NCI-H2081 treated with DMSO at 0.1 percent for 48 hours (cell line): ENCODE data around the gene CENPX.

Experiments used
- DNase-seq: peaks from one replicate; lab custom pipeline; 2025; lab: John Stamatoyannopoulos, UW

The CENPX gene

DNA sequence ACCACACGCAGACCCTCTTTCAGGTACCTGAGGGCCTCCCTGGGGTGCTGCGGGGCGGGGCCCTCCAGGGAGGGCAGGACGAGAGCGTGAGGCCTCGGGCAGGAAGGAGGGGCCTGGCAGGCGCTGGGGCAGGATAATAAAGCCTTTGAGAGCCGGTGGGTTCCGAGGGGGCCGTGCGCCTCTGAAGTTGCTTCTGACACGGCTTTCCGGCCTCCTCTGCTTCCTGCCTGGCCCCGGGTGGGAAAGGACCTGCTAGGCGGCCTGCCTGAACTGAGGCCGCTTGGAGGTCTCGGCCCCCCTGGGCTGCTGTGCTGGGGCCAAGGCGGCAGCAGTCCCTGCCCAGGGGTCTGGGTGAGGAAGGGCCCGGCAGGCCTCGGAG, 10.4 kb downstream of the CENPX start:
- DNase-seq, result no peak

DNA sequence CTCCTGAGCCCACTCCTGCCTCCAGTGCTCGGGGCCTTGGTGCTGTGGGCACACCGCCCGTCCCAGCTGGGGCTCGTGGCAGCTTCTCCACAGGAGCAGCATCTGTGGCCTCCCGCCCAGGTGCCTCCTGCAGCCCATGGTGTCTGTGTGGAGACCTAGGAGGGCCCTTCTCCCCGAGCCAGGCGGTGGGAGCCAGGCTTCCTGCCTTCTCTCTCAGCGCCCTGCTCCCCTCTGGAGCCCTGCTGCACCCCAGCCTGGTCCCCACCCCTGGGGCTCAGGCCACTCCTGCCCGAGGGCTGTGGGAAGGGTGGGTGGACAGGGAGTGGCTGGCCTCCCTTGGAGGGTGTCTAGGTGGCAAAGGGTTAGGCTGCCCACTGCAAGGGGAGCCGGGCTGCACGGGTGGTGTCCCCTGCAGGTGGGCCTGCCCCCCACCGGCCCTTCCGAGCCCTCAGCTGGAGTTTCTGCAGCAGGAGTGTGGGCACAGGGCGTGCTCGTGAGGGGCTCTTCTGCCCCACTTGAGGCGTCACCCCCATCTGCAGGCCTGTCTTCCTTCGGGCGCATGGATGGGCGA, 11.0 kb downstream of the CENPX start:
- DNase-seq, result no peak

DNA sequence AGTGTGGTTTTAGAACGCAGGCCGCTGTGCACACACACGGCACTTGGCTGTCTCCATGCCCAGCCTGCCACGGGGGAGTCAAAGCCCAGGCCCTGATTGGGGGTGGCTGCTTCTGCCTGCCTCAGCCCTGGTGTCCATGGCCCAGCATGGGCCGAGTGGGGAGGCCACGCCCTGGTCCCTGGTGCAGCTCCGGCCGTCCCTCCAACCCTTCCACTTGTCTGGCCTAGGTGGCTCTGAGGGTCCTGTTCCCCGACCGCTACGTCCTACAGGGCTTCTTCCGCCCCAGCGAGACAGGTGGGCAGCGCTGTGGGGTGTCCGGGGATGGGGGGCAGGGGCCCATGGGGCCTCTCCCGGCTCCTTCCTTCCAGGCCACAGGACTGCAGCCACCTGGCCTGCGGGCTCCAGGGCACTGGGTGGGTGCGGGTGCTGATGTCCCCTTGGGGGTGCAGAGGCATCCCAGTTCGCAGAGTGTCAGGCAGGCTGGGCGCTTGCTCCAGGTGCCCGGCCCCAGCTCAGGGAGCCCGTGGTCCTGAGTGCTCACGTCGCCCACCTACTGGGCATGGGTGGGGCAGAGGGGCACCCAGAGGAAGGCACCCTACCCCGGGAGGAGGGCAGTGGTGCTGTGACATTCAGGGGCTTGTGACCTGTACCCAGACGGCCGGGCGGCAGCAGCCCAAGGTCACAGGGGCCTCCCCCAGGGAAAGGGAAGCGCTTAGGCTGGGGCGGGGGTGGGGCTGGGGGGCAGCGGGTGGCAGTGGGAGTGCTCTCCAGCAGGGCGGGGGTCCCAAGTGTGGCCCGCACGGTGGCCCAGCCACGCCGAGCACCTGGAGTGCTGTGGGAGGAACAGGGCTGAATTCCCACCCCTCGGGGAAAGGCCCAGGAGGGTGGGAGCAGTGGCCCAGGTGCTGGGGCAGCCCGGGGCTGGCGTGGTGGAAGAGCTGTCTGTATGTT, 11.8 kb downstream of the CENPX start:
- DNase-seq, result no peak

DNA sequence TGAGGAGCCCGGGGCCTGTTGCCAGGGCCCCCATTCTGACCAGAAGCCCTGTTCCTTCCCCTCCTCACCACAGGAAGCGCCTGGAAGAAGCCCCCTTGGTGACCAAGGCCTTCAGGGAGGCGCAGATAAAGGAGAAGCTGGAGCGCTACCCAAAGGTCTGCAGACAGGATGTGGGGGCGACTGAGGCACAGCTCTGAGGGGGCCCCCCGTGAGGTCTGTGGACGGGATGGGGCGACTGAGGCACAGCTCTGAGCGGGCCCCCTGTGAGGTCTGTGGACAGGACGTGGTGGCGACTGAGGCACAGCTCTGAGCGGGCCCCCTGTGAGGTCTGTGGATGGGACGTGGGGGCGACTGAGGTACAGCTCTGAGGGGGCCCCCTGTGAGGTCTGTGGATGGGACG, 13.3 kb downstream of the CENPX start:
- DNase-seq, result no peak

DNA sequence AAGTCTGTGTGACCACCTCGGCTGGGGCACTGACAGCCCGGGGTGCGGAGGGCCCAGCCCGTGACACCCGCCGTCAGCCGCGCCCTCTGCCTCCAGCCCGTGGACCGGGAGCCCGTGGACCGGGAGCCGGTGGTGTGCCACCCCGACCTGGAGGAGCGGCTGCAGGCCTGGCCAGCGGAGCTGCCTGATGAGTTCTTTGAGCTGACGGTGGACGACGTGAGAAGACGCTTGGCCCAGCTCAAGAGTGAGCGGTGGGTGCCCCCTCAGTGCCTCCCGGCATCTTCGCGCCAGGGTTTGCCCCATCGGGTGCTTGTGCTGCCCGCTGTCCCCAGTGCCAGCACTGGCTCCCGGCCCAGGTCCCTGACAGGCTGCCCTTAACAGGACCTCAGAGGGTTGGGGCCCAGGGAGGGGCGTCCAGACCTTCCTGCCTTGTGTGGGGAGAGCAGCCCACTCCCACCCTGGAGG, 13.7 kb downstream of the CENPX start:
- no peak for DNase-seq

DNA sequence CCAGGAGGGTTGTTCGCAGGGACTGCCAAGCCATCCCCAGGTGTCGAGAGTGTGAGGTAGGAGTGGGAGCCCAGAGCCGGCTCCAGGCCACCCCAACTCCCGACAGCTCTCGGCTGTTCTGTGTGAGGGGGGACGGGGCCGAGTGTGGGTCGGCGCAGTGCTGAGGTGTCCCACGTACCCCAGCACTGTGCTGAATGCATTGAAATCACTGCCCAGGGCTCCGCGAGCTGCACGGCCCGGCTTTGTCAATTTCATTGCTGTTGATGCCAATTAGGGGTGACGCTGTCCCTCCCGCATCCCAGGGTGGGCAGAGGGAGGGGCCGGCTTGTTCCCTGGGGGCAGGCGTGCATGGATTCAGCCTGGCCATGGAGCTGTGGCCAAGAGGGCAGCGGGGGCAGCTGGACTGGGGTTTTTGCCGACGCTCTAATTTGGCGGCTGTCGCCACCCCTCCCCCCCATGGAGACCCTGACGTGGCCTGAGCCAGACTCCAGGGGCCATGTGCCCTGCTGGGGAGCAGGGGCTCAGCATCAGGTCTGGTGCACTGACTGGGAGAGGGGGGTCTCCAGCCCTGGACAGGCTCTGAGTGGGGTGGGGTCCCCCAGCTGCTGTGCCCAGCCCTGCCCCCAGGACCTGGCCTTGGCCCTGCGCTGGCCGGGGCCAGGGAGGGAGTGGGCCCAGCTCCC, 14.3 kb downstream of the CENPX start:
- no peak for DNase-seq

DNA sequence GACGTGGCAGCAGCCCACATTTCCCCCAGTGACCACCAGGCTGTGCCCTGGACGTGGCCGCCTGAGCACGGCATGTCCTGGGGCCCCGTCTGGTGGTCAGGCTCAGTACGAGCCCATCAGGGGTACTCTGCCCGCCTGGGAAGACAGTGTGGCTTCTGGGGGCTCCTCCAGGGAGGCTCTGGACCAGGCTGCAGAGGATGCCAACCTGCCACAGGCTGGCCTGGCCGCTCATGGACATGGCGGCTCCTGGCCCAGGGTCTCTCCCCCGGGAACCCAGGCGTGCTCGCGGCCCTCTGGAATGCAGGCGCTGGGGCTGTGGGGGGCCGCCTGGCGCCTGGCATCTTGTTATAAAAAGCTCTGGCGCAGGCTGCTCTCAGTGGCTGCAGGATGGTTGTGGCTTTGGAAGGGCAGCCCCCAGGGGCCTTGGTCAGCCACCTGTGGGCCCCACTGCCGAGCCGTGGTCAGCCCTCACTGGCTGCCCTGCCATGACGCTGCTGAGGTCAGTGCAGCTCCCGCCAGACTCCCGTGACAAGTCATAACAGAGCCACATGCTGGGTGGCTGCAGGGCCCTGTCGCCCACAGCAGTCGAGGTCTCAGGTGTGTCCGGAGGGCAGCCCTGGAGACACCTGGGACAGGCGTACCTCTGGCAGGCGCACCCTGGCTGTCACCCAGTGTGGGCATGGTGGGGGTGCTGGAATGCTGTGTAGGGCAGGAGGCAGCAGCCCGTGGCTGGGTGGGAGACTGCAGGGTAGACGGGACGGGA, 15.0 kb downstream of the CENPX start:
- DNase-seq, result no peak

DNA sequence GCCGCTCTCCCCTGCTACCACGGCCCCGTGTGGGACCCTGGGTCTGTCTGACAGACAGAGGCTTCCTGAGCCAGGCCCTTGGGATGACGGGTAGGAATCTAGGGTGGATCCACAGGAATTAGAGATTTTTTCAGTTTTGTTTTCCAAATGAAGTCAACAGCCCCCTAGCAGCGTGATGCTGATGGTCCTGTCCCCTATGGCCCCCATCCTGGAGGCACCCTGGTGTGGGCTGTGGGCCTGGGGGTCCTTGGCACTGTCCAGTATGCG, 15.5 kb downstream of the CENPX start:
- no peak for DNase-seq

DNA sequence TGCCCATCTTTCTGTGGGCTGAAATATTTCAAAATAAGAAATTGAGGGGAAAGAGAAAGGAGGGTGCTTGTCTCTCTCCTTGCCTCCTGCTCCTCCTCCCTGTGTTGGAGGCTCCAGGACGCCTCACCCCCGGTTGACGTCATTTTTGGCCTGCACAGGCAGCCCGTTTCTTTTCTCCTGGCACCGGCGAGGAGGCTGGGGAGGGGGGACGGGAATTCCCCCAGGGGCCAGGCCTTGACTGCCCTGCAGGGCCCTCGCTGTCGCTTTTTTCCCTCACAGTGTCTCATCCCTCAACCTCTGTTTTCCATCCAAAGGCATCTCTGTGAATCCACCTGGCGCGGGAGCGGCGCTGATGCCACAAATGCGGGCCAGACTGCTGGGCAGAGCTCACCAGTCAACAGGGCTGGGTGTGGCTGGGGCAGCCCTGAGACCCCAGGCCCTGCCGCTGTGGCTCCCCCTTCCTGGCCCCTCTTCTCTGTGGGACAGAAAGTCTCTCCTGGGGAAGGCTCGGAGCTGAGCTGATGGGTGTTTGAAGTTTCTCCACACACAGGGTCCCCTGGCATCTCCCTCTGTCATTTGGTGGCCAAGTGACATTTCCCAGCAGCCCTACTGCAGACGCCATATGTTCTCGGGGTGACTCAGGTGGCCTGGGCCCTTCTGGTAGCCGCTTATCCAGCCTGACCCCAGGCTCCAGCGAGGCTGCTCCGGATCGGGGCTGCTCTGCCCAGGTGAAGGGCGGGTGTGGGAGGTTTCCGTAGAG, 16.0 kb downstream of the CENPX start:
- DNase-seq, result no peak

DNA sequence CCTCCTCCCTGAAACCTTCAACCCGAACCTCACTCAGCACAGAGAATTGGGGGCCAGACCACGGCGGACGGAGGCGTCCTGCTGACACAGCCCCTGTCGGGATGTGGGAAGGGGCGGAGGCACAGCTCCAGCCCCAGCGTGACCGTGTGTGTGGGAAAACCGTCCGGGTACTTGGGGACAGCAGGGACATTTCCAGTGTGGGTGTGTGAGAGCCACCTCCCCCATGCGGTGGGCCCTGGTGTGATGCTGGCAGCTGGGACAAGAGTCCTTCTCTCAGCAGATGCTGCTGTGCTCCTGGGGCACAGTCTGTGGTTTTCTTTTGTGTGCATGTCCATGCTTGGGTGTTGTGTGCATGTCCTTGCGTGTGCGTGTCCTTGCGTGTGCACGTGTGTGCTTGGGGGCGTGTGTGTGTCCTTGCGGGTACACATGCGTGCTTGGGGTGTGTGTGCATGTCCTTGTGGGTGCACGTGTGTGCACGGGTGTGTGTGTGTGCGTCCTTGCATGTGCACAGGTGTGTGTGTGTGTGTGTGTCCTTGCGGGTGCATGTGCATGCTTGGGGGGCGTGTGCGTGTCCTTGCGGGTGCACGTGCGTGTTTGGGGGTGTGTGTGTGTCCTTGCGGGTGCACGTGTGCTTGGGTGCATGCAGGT, 16.9 kb downstream of the CENPX start:
- DNase-seq, result no peak

DNA sequence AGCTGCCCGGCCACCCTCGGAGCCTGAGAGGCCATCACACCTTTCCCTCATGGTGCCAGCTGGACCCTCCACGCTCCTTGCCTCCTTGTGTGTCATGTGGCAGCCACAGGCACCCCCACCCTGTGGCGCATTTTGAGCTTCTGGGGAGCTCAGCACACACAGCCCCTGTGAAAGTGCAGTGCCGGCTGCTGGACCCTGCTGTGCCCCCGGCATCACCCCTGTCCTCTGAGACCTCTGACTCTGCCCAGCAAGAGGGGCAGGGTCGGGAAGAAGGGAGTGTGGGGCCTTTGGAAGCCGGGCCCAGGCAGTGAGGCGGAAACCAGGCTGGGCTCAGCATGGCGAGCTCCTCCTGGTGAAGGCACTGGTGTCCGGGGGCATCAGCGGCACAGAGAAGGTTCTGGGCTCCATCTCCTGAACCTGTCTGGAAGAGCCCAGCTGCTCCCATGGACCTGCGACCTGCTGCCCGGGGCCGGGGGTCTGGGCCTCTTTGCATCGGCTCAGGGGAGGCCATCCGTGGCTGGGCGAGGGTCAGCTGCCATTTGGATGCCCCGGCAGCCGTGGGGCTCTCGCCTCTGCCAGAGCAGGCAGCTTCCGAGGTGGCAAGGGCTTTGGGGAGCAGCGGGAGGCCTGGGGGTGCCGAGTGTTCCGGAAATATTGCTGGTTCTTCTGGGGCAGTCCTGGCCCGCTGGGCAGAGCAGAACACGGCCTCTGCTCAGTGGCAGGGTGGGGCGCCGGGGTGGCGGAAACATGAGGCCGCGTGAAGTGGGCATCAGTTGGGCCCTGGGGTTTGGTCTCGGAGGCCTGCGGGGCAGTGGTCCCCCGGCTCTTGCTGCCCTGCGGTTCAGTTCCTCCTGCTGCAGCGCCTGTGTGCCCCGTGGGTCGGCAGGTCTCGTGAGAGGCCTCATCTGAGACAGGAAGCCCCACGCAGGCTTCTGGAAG, 17.9 kb downstream of the CENPX start:
- no peak for DNase-seq

DNA sequence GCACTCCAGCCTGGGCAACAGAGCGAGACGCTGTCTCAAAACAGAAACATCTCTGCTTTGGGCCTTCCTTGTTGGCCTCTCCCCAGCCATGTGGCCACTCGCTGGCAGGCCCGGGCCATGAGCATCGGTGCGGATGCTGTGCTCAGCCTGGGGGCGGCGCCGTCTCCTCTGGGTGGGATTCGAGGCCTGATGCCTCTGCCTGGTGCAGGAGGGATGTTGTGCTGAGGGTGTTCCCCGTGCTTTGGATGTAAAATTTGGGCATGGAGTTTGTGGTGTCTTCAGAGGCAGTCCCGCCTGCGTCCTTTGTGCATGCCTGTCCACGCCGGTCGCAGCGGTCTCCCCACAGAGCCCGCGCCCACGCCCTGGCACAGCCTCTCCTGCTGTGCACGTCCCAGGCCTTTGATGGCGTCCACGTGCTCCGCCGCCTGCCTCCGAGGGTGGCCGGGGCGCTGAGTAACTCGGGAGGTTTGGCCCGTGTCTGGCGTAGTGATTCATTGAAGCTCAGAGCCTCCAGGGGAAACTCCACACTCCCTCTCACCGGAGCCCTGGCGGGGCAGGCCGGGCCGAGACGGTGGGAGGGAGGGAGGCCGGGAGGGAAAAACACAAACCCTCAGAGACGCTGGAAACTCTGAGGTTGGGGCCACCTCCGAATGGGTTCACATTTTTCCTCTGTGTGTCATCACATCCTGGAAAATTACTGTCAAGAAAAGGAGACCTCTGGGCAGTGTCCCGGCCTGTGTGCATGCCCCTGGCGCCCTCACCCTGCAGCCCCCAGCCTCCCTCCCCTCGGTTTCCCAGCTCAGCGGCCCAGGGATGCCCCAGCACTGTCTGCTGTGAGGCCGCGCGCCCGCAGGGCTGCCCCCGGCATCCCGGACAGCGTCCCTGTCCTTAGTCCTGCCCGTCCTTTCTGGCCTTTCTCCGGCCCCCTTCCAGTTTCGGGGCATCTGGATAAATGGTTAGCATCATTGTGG, 19.0 kb downstream of the CENPX start:
- no peak for DNase-seq

DNA sequence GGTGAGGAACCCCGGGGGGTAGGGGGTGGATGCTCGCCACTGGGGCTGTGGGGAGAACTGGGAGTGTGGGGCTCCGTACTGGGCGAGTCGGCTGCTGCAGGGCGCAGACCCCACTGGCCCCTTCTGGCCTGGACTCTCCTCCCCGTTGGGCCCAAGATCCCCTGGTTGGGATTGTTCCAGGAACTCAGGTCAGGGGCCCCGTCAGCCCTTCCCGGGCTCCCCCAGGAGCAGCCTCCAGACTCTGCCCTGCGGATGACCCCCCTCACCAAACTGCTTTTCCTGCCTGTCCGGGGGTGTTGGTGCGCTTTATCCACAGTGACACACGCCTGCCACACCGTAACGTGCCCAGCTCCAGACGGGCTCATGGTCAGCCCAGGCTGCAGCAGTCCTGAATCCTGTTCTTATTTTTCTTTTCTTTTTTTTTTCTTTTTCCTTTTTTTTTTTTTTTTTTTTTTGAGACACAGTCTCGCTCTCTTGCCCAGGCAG, 21.1 kb downstream of the CENPX start:
- DNase-seq, result no peak

DNA sequence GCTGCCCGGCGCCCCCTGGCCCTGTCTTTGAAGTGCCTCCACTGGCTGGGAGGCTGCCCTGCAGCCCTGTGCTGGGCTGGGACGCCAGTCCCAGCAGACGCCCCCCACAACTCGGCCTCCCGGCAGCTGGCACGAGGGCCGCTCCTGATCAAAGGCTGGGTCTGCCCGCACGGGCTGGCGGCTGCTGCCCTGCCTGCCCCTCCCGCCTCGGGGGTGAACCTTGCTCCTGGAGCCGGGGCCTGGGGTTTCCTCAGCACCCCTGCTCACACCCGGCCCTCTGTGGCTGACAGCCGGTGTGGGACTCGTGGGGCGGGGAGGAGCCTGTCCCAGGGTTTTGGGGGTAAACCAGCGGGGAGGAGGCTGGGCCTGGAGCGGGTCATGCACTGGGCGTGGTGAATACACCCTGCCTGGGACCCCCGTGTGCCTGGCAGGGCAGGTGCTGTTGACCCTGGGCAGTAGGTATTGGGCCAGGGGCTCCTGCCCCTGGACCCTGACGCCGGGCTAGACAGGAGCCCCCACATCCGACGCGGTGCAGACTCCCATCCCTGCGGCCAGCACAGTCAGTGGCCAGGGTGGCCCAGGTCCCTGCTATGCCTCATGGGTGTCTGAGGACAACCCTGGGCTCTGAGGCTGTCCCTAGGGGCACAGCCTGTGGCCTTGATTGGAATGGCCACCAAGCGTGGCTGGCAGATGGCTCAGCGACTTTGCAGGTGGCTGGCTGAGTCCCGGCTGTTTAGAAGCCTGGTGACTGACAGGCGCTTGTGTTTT, 21.7 kb downstream of the CENPX start:
- DNase-seq, result no peak

DNA sequence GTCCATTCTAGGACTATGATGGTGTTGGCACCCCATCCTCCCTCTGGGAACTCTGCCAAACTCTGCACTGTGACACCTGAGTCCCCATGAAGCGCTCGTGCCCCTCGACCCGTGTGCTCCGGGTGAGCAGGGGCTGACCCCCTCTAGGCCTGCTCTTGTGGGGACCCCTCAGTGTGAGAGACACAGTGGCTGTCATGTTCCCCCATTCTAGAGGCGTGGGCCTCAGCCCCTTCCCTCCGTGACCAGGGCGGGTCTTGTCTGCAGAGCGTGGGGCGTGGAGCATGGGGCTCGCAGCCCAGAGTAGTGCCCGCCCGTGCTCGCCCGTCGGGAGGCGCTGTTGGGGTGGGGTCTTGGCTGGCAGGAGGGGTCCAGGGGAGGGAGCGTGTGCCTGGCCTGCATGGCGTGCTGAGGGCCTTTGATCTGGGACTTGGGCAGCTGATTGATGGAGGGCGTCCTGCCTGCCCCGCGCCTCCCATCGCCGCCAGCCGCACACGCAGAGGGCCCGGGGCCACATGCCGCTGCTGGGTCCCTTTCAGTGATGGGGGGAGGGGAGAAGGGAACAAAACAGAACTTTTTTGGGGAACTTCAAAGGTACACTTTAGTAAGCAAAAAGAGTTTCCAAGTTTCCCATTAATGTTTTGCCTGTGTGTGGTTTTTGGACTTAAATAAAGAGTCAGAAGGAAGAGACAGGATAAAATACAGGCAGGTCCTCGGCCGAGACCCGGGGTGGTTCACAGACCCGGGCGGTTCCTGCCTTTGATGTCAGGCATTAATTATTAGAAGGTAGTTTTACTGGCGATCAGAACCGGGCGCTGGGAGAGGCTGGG, 22.5 kb downstream of the CENPX start:
- DNase-seq, result no peak

DNA sequence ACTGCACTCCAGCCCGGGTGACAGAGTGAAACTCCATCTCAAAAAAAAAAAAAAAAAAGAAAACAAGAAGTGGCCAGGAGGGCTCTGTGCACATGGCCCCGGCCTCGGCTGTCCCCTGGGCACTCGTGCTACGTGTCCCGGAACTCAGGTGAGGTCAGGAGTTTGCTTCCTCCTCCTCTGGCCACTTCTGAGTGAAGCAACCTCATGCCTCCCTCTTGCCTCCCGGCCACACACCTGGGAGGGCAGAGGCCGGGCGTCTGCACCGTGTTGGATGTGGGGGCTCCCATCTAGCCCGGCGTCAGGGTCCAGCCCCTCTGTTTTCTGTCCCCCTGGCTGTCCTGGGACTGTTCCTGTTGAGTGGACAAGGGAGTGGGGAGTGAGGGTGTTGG, 23.1 kb downstream of the CENPX start:
- DNase-seq, result no peak
